Choroid plexus epithelial cell (primary cell): ENCODE results near the gene LYPD6B.

Experiments
- DNase-seq: peaks from one replicate; pipeline ENCODE4 v3.0.0-alpha.2; 2010; ENCODE audit warnings: low read depth
- H3K4me3 ChIP-seq: 2 replicates; pipeline ENCODE4 v1.5.1; 2011; ENCODE audit warnings: low read depth, mild to moderate bottlenecking, control low read depth, low read length, moderate library complexity
- TF ChIP-seq, protein P1 (sequence below): conservative IDR thresholded peaks from 2 replicates; pipeline ENCODE4 v1.5.1; 2011; ENCODE audit warnings: low read depth, mild to moderate bottlenecking, control low read depth, inconsistent platforms, low read length, moderate library complexity

The LYPD6B gene

DNA sequence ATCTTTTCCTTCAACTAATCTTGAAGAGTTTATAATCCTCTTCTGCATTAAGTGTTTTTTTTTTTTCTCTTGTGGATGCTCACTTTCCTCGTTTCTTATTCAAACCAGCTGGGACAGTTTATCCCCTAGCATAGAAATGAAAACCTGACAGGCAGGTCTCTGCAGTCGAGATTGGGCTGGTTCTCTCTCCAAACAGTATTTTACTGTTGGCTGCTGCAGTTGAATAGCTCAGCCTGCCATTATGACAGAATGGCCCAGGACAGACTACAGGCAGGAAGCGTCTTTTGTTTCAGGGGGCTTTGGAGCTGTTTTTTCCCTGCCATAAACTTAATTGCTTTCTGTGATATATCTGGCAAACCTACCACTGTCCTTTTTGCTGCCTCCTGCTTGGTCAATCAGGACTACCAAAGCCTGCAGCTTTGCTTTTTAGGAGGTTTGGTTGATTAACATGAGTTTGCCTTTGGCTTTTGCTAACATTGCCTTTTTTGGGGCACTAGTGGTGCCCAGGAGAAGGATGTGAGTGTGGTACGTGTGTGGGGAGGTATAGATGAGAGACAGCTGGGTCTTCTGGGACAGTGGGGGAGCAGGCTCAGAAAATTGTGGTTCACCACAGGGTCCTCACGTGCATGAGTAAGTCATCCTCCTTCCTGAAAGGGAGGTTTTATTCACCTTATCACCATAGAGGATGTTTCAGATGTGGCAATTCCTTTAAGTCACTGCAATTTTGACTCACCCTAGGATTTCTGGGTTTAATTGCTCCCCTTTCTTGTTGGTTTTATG lies 128.7 kb downstream of the LYPD6B start:
- DNase-seq: no peak
- H3K4me3 ChIP-seq: no peak overlapping the region
- TF ChIP-seq, protein P1, sequence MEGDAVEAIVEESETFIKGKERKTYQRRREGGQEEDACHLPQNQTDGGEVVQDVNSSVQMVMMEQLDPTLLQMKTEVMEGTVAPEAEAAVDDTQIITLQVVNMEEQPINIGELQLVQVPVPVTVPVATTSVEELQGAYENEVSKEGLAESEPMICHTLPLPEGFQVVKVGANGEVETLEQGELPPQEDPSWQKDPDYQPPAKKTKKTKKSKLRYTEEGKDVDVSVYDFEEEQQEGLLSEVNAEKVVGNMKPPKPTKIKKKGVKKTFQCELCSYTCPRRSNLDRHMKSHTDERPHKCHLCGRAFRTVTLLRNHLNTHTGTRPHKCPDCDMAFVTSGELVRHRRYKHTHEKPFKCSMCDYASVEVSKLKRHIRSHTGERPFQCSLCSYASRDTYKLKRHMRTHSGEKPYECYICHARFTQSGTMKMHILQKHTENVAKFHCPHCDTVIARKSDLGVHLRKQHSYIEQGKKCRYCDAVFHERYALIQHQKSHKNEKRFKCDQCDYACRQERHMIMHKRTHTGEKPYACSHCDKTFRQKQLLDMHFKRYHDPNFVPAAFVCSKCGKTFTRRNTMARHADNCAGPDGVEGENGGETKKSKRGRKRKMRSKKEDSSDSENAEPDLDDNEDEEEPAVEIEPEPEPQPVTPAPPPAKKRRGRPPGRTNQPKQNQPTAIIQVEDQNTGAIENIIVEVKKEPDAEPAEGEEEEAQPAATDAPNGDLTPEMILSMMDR: no peak

DNA sequence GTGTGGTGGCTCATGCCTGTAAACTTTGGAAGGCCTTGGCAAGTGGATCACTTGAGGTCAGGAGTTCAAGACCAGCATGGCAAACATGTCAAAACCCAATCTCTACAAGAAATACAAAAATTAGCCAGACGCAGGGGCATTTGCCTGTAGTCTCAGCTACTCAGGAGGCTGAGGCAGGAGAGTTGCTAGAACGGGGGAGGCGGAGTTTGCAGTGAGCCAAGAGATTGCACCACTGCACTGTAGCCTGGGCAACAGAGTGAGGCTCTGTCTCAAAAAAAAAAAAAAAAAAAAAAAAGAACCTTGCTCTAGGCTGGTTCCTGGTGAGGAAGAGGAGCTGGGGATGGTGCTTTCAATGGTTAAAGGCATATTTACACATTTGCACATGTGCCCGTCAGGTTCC lies 129.4 kb downstream of the LYPD6B start:
- TF ChIP-seq, protein P1: no peak
- no peak overlapping the region for H3K4me3 ChIP-seq
- DNase-seq: no peak

GRCh38 chr2:149169656-149170055 lies 131.2 kb downstream of the LYPD6B start:
- no peak overlapping the region for H3K4me3 ChIP-seq
- no peak for DNase-seq
- TF ChIP-seq, protein P1: no peak

GRCh38 chr2:149170156-149170555 lies 131.7 kb downstream of the LYPD6B start:
- TF ChIP-seq, protein P1: no peak
- no peak overlapping the region for H3K4me3 ChIP-seq
- no peak for DNase-seq

GRCh38 chr2:149170911-149171310 lies 132.4 kb downstream of the LYPD6B start:
- DNase-seq: no peak

GRCh38 chr2:149173220-149173619 lies 134.7 kb downstream of the LYPD6B start:
- no peak for DNase-seq
- TF ChIP-seq, protein P1: no peak
- H3K4me3 ChIP-seq: no peak overlapping the region

More at GRCh38 chr2:149170911-149171310, 132.4 kb downstream of the LYPD6B start:
- TF ChIP-seq, protein P1: no peak
- H3K4me3 ChIP-seq: no peak overlapping the region

- H3K4me3 ChIP-seq: no peak overlapping the region
- TF ChIP-seq, protein P1: no peak
- no peak for DNase-seq
Observed at GRCh38 chr2:149175956-149176355, 137.5 kb downstream of the LYPD6B start.
